ENCODE data around the gene ERGIC2. TPM values are rescaled to one million over a fixed set of nuclear protein-coding genes. Genes with fewer than 3 reads are reported as not detected.
A peak's percentile ranks its signal among the peaks of the same experiment; 100 is the strongest.

ERGIC2 gene
- total RNA-seq, 1 experiment from 2014 or later = 69.8 TPM

DNA sequence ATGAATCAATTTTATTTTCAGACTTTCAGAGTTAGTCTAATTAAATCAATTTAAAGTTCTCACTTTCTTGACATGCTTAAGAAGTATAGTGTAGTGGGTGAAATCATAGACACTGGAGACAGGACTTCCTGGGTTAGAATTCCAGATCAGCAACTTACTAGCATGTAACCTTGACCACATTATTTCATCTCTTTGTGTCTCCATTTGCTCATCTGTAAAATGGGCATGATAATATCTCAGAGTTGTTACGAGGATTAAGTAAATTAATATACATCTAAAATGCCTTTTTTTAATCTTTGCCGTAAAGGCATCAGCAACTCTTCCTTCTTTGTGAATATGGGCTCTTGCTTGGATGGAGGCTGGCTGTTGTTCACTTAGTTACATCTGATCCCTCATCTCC, 1.3 kb upstream of the ERGIC2 start:
- Histone ChIP-seq H3K18ac (ENCODE audit: insufficient read length, low read depth, low read length) (no peak overlapping the region), H4K8ac (replicated peaks; ENCODE audit: insufficient read length, low read depth, low read length) (no peak overlapping the region), H3K4me1 (ENCODE audit: insufficient read depth, low read length) (no peaks in the 10 kb centered on the region), H2BK15ac (ENCODE audit: low read depth, low read length) (no peak overlapping the region), H4K20me1 (ENCODE audit: control insufficient read depth, insufficient read depth, insufficient read length) (no peaks in the 10 kb centered on the region), H2BK12ac (ENCODE audit: insufficient read length, low read depth, low read length) (no peak overlapping the region), H3K23ac (ENCODE audit: insufficient read length, low read depth, low read length) (no peak overlapping the region), H3T11ph (ENCODE audit: low read length) (no peak overlapping the region), H3K79me2 (ENCODE audit: insufficient read depth, low read length) (peaks cover 2% of the 10 kb centered on the region; the same call in 1 of the 2 replicates), H3K14ac (ENCODE audit: insufficient read depth, low read length) (no peak overlapping the region), H4K5ac (ENCODE audit: insufficient read length, low read depth, low read length) (no peak overlapping the region), H2AFZ (ENCODE audit: low read length) (no peak overlapping the region), H2BK5ac (ENCODE audit: insufficient read length, low read length) (no peak overlapping the region), H3K27ac (ENCODE audit: insufficient read length, low read depth, low read length) (no peak overlapping the region), H2BK20ac (ENCODE audit: low read depth, low read length, poor library complexity, severe bottlenecking) (no peak overlapping the region), H4K91ac (ENCODE audit: insufficient read length, low read depth, low read length) (no peak overlapping the region), H3K4me2 (ENCODE audit: insufficient read depth, insufficient read length, low read length) (no peak overlapping the region), H2BK120ac (ENCODE audit: low read depth, low read length, poor library complexity, severe bottlenecking) (no peak overlapping the region), H3K23me2 (ENCODE audit: insufficient read length, low read depth, low read length, poor library complexity, severe bottlenecking) (no peaks in the 10 kb centered on the region), H3K9me3 (ENCODE audit: control insufficient read depth, low read depth, low read length) (no peaks in the 10 kb centered on the region), H3K4ac (ENCODE audit: low read depth, low read length) (no peak overlapping the region), H3K9ac (ENCODE audit: extremely low read depth, insufficient read length, low read length) (no peak overlapping the region), H3K27me3 (ENCODE audit: insufficient read depth, low read length) (no peaks in the 10 kb centered on the region), H3K56ac (ENCODE audit: insufficient read length, low read depth, low read length) (no peak overlapping the region), H3K79me1 (ENCODE audit: insufficient read depth, low read depth, low read length, poor library complexity, severe bottlenecking) (no peaks in the 10 kb centered on the region), H2AK5ac (ENCODE audit: insufficient read length, low read length) (no peak overlapping the region)
- peak overlapping the region in 1 of 2 experiments; percentile 96; a peak in 1 of 5 replicates for H3K4me3 Mint-ChIP-seq
- no peaks in the 10 kb centered on the region; a peak in 2 of 7 replicates for H3K36me3 Mint-ChIP-seq (ENCODE audit: insufficient read depth in 1 of 3, low read depth in 3 of 3)
- no peak for DNase-seq
- H3K9me3 Mint-ChIP-seq = no peaks in the 10 kb centered on the region; a peak in 1 of 5 replicates
- H3K27ac Mint-ChIP-seq = no peak overlapping the region
- TF ChIP-seq, protein P1, sequence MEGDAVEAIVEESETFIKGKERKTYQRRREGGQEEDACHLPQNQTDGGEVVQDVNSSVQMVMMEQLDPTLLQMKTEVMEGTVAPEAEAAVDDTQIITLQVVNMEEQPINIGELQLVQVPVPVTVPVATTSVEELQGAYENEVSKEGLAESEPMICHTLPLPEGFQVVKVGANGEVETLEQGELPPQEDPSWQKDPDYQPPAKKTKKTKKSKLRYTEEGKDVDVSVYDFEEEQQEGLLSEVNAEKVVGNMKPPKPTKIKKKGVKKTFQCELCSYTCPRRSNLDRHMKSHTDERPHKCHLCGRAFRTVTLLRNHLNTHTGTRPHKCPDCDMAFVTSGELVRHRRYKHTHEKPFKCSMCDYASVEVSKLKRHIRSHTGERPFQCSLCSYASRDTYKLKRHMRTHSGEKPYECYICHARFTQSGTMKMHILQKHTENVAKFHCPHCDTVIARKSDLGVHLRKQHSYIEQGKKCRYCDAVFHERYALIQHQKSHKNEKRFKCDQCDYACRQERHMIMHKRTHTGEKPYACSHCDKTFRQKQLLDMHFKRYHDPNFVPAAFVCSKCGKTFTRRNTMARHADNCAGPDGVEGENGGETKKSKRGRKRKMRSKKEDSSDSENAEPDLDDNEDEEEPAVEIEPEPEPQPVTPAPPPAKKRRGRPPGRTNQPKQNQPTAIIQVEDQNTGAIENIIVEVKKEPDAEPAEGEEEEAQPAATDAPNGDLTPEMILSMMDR (conservative IDR thresholded peaks at IDR 0.05) = no peak
- no CpG with 5 or more reads among the region's 2 CpGs for WGBS (ENCODE audit: extremely low coverage, insufficient read length, low lambda C conversion rate)
- H3K27me3 Mint-ChIP-seq (ENCODE audit: low read depth) = no peaks in the 10 kb centered on the region; the same call in 1 of the 2 replicates
- peaks cover 11 to 12% of the 10 kb centered on the region in 2 experiments for H3K4me1 Mint-ChIP-seq
